Prostate gland (tissue), 2 donors: ENCODE results near the gene LAMA2.

ENCODE experiments used
- CTCF ChIP-seq, 4 experiments: fragments of 200-600 bp in 2 of 4; fragments of 450-650 bp in 2 of 4; sonication (generic) in 2 of 4; IDR thresholded peaks; 1 replicate in 3 of 4; 2 replicates in 1 of 4; pipeline ENCODE4 v1.5.1; 2016 to 2019; ENCODE audit warnings: antibody characterized with exemption in 4 of 4, mild to moderate bottlenecking in 2 of 4, moderate library complexity in 2 of 4
- POLR2A ChIP-seq: fragments of 450-650 bp; IDR thresholded peaks from one replicate; pipeline ENCODE4 v1.6.1; 2016; ENCODE audit warnings: antibody characterized with exemption, mild to moderate bottlenecking
- POLR2AphosphoS5 ChIP-seq: sonication (generic); formaldehyde crosslinking; IDR thresholded peaks from one replicate; pipeline ENCODE4 v1.6.1; 2017; ENCODE audit warnings: antibody characterized with exemption

- no peak for TF ChIP-seq CTCF (IDR thresholded peaks at IDR 0.05)
- TF ChIP-seq POLR2AphosphoS5: no peak
- TF ChIP-seq POLR2A: no peak
Observed at GRCh38 chr6:129513471-129513870, 630.5 kb downstream of the LAMA2 start.
